ENCODE data around the gene ZFHX3. TPM values are rescaled to one million over a fixed set of nuclear protein-coding genes. Genes with fewer than 3 reads are reported as not detected.

ZFHX3 gene
- total and polyA plus RNA-seq, 2 donors (not counting 1 experiment from before 2014, with no cell fraction given): 0.54 to 6.6 TPM

- CTCF ChIA-PET: interaction anchor here (1.4 kb wide), 1 partner anchor 701 kb away, joined by 4 read pairs; no protein-coding TSS in a partner anchor
Measured at GRCh38 chr16:72825912-72826621, 221.9 kb downstream of the ZFHX3 start.

More at GRCh38 chr16:72825912-72826621, 221.9 kb downstream of the ZFHX3 start:
- Histone ChIP-seq H3K27ac (ENCODE audit: low read length in 2 of 2) (no peak overlapping the region), H3K79me2 (ENCODE audit: control insufficient read depth, insufficient read depth, low read length) (no peaks in the 10 kb centered on the region), H3K27me3 (replicated peaks in 1 of 4; ENCODE audit: control extremely low read depth in 1 of 4, control insufficient read depth in 3 of 4, insufficient read depth in 4 of 4, low read length in 3 of 4) (no peaks in the 10 kb centered on the region), H2AFZ (ENCODE audit: insufficient read depth, low read depth, low read length, poor library complexity, severe bottlenecking) (no peak overlapping the region), H3K36me3 (replicated peaks in 1 of 2; ENCODE audit: control extremely low read depth in 1 of 2, control insufficient read depth in 1 of 2, extremely low read depth in 1 of 2, insufficient read depth in 2 of 2, low read length in 1 of 2) (no peaks in the 10 kb centered on the region), H3K4me1 (ENCODE audit: control insufficient read depth in 2 of 2, insufficient read depth in 2 of 2, low read length in 2 of 2) (no peaks in the 10 kb centered on the region), H3K9me3 (ENCODE audit: control extremely low read depth in 1 of 3, control insufficient read depth in 2 of 3, insufficient read depth in 1 of 3, low read length in 2 of 3) (no peaks in the 10 kb centered on the region), H4K20me1 (ENCODE audit: control insufficient read depth, insufficient read depth, low read length, poor library complexity, severe bottlenecking) (no peaks in the 10 kb centered on the region), H3K4me3 (ENCODE audit: control extremely low read depth in 1 of 5, extremely low read depth in 1 of 5, insufficient read depth in 1 of 5, low read depth in 2 of 5, low read length in 4 of 5) (no peak overlapping the region), H3K9ac (ENCODE audit: low read length) (no peak overlapping the region), H3K4me2 (replicated peaks; ENCODE audit: low read depth, low read length, poor library complexity, severe bottlenecking) (no peak overlapping the region)
- Mint-ChIP-seq H3K27ac (no peak overlapping the region), H3K27me3 (no peaks in the 10 kb centered on the region), H3K4me1 (peaks cover 2% of the 10 kb centered on the region), H3K9me3 (ENCODE audit: insufficient read depth) (no peaks in the 10 kb centered on the region), H3K4me3 (no peak overlapping the region)
- intact Hi-C loops (cut with micrococcal nuclease): no loop called here
- WGBS (ENCODE audit: insufficient coverage): 100% methylated on average over 6 of the region's 11 CpGs
- TF ChIP-seq CTCF (IDR thresholded peaks at IDR 0.05): no peak
- no peak for TF ChIP-seq EZH2 (IDR thresholded peaks at IDR 0.05; ENCODE audit: borderline replicate concordance, insufficient read depth, low read depth, low read length, poor library complexity, severe bottlenecking)
- POLR2A ChIA-PET: no interaction called here
- DNase-seq (no peak), ATAC-seq (ENCODE audit: low read depth) (no peak)

Measured in B cell (primary cell).